GM21717 (cell line): ENCODE data around the gene CLEC4G.

Source experiments
- ATAC-seq: cut with Tn5 transposase; IDR thresholded peaks from one replicate; pipeline ENCODE4 v1.9.1; 2021; ENCODE audit warnings: mild to moderate bottlenecking, moderate library complexity; ENCODE audit not compliant: unreplicated experiment

CLEC4G gene

GRCh38 chr19:7729831-7730285, 2.1 kb downstream of the CLEC4G start:
- no peak for ATAC-seq

- no peak for ATAC-seq
Observed at GRCh38 chr19:7729211-7729610, 2.7 kb downstream of the CLEC4G start.

GRCh38 chr19:7725791-7726190, 6.1 kb downstream of the CLEC4G start:
- ATAC-seq, result no peak

- ATAC-seq, result no peak
Observed at GRCh38 chr19:7722231-7722651, 9.7 kb downstream of the CLEC4G start.

- no peak for ATAC-seq
Observed at GRCh38 chr19:7720351-7720750, 11.6 kb downstream of the CLEC4G start.

- ATAC-seq, result no peak
Observed at GRCh38 chr19:7718668-7719067, 13.2 kb downstream of the CLEC4G start.

GRCh38 chr19:7716762-7717161, 15.1 kb downstream of the CLEC4G start:
- ATAC-seq, result no peak

- ATAC-seq, result no peak
Observed at GRCh38 chr19:7715671-7716070, 16.2 kb downstream of the CLEC4G start.

- ATAC-seq, result no peak
Observed at GRCh38 chr19:7710616-7711015, 21.3 kb downstream of the CLEC4G start.

- no peak for ATAC-seq
Observed at GRCh38 chr19:7709932-7710460, 21.9 kb downstream of the CLEC4G start.

GRCh38 chr19:7706955-7707456, 24.9 kb downstream of the CLEC4G start:
- ATAC-seq, result no peak

GRCh38 chr19:7706188-7706954, 25.5 kb downstream of the CLEC4G start:
- ATAC-seq, result no peak

- peak; percentile 37 for ATAC-seq
Observed at GRCh38 chr19:7705387-7706187, 26.3 kb downstream of the CLEC4G start.

GRCh38 chr19:7704280-7705060, 27.4 kb downstream of the CLEC4G start:
- ATAC-seq, result no peak

- ATAC-seq, result no peak
Observed at GRCh38 chr19:7703332-7703731, 28.6 kb downstream of the CLEC4G start.

GRCh38 chr19:7701654-7702457, 30.1 kb downstream of the CLEC4G start, which contains the start of gene FCER2:
FCER2 (minus strand) TSS chr19:7702131; CDS start chr19:7699760, 2,371 bp downstream.
- ATAC-seq, result peak; percentile 32

GRCh38 chr19:7701049-7701653, 30.8 kb downstream of the CLEC4G start:
- no peak for ATAC-seq

- ATAC-seq, result no peak
Observed at GRCh38 chr19:7699417-7700401, 32.2 kb downstream of the CLEC4G start.
